ENCODE measurements around the gene STAB2.

- TF ChIP-seq EZH2 (IDR thresholded peaks at IDR 0.05; ENCODE audit: borderline replicate concordance, low read length) (no peak), CTCF (IDR thresholded peaks at IDR 0.05; ENCODE audit: low read length) (no peak)
Measured at GRCh38 chr12:103755425-103755824, 168.4 kb downstream of the STAB2 start.
